ENCODE results near the gene NPAS3. TPM values are rescaled to one million over a fixed set of nuclear protein-coding genes. Genes with fewer than 3 reads are reported as not detected.
A peak's percentile ranks its signal among the peaks of the same experiment; 100 is the strongest.

The NPAS3 gene
- 10 to 100 TPM in 1 of 4 donors, 1 to 10 TPM in 3; 1.9 to 10.6 (median 2.2) TPM for total RNA-seq

DNA sequence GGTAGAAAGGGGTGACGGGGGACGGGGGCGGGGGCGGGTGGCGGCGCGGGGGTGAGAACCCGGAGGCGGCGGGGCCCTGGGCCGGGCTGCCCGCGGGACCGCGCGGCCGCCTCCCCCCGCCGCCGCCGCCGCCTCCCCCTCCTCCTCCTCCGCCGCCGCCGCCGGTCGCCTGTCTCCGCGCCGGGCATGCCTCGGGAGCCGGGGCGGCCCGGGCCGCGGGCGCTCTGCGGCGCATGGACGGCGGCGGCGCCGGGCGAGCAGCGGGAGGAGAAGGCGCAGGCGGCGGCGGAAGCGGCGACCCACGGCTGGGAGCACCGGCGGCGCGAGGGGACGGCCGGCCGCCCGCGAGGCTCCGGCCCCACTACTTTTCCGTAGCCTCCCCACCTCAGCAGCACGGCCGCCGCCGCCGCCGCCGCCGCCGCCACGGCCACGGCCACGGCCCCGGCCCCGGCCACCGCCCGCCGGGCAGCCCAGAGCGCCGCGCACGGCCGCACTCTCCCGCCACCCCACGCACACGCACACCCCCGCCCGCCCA lies at the start of gene NPAS3:
NPAS3 (plus strand) TSS at position 161 of the 535 bp plus-strand sequence.
- Histone ChIP-seq H3K27me3 (peaks cover 17% of the 10 kb centered on the region), H3K27ac (peak within 1 kb of the TSS; percentile 95 to 99 (median 96)), H3K36me3 (no peaks in the 10 kb centered on the region), H3K4me3 (peak within 1 kb of the TSS; percentile 81 to 85), H3K4me1 (peaks cover 4 to 49% (median 16%) of the 10 kb centered on the region in 3 donors), H3K9me3 (no peaks in the 10 kb centered on the region)
- ATAC-seq, result peak; percentile 64
- TF ChIP-seq POLR2AphosphoS5 (IDR thresholded peaks at IDR 0.05) (no peak), POLR2A (IDR thresholded peaks at IDR 0.05) (no peak), EP300 (IDR thresholded peaks at IDR 0.05) (no peak)
- TF ChIP-seq, protein P1, sequence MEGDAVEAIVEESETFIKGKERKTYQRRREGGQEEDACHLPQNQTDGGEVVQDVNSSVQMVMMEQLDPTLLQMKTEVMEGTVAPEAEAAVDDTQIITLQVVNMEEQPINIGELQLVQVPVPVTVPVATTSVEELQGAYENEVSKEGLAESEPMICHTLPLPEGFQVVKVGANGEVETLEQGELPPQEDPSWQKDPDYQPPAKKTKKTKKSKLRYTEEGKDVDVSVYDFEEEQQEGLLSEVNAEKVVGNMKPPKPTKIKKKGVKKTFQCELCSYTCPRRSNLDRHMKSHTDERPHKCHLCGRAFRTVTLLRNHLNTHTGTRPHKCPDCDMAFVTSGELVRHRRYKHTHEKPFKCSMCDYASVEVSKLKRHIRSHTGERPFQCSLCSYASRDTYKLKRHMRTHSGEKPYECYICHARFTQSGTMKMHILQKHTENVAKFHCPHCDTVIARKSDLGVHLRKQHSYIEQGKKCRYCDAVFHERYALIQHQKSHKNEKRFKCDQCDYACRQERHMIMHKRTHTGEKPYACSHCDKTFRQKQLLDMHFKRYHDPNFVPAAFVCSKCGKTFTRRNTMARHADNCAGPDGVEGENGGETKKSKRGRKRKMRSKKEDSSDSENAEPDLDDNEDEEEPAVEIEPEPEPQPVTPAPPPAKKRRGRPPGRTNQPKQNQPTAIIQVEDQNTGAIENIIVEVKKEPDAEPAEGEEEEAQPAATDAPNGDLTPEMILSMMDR (IDR thresholded peaks at IDR 0.05), result no peak
- WGBS, 2 donors (ENCODE audit: low coverage in 1 of 2), result no CpG with 5 or more reads among the region's 92 CpGs

DNA sequence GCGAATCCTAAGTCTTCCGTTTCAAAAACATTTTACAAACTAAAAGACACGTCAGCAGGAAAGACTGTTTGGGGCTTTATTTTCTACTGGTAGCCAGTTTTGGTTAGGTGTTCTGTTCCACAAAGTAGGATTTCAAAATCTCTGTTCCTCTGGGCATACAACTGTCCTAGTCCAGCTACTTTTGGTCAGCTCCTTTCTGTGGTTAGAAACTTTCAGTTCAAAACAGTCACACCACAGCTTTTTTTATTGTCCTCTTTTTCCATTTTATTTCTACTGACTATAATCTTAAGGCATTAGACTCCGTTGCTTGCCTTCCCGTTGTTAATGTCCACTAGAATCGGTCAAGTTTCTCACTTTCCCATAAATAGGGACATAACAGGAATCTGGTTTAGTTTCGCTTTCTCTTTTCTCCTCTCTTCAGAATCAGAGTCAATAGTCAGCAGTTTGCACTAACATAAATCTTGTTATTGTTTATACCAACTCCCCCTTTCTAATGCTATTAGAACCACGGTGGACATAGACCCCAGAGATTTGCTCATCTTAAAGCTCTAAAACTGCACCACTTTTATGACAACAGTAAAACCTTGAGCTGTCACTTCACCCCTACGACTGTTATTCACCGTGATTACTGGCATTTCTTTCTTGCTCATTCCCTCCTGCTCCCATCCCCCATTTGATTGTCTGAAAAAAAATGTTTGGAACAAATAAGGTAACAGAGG lies 41.5 kb upstream of the NPAS3 start:
- peak; percentile 32 for ATAC-seq
- Histone ChIP-seq H3K27me3 (no peaks in the 10 kb centered on the region), H3K36me3 (no peaks in the 10 kb centered on the region), H3K4me3 (peak overlapping the region; percentile 49 to 86), H3K4me1 (peaks cover 0 to 7% (median 0%) of the 10 kb centered on the region in 3 donors), H3K27ac (peak overlapping the region; percentile 68 to 89 (median 72)), H3K9me3 (no peaks in the 10 kb centered on the region)
- WGBS, 2 donors (ENCODE audit: low coverage in 1 of 2), result 22 to 35% methylated on average over 8 to 10 of the region's 10 CpGs
- TF ChIP-seq POLR2A (IDR thresholded peaks at IDR 0.05), result no peak
- peak; percentile 30 for TF ChIP-seq POLR2AphosphoS5 (IDR thresholded peaks at IDR 0.05)

- peak overlapping the region in 3 of 4 donors; percentile 68 to 74 (median 71) for H3K27ac ChIP-seq
Observed at GRCh38 chr14:32897698-32898064, 41.0 kb upstream of the NPAS3 start.

DNA sequence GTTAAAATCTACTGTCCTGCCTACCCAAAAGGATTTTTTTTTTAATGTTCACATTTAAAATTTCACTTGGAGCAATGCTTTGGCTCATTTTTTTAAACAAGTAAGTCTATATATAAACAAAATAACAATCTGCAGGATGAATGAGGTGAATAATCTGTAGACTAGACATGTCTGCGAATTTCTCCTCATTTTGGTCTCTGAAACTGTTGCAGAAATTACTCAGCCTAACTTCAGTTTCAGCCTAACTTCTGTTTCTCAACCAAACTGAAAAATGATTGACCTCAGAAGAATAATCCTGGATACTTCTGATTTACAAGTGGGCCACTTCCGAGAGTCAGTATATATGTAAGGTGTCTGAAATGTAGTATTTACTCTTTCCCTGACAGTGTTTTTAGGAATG lies 39.8 kb upstream of the NPAS3 start:
- Histone ChIP-seq H3K4me3 (no peak overlapping the region), H3K36me3 (no peaks in the 10 kb centered on the region), H3K27me3 (no peaks in the 10 kb centered on the region), H3K9me3 (no peaks in the 10 kb centered on the region), H3K4me1 (peaks cover 0 to 7% (median 0%) of the 10 kb centered on the region in 3 donors), H3K27ac (peak overlapping the region in 1 of 4 donors; percentile 15)
- ATAC-seq, result no peak
- 22 to 70% methylated on average over 2 of the region's 2 CpGs for WGBS, 2 donors (ENCODE audit: low coverage in 1 of 2)
- TF ChIP-seq, protein P1 (IDR thresholded peaks at IDR 0.05), result no peak
- TF ChIP-seq POLR2AphosphoS5 (IDR thresholded peaks at IDR 0.05), result no peak
- TF ChIP-seq POLR2A (IDR thresholded peaks at IDR 0.05), result no peak
- TF ChIP-seq EP300 (IDR thresholded peaks at IDR 0.05), result no peak

More at GRCh38 chr14:32897698-32898064, 41.0 kb upstream of the NPAS3 start:
- TF ChIP-seq, protein P1 (IDR thresholded peaks at IDR 0.05), result no peak
- TF ChIP-seq POLR2AphosphoS5 (IDR thresholded peaks at IDR 0.05) (no peak), POLR2A (IDR thresholded peaks at IDR 0.05) (no peak), EP300 (IDR thresholded peaks at IDR 0.05) (no peak)
- WGBS, 2 donors (ENCODE audit: low coverage in 1 of 2), result 67 to 75% methylated on average over 2 to 6 of the region's 7 CpGs
- H3K36me3 ChIP-seq, result no peaks in the 10 kb centered on the region
- H3K4me1 ChIP-seq, result peaks cover 0 to 7% (median 0%) of the 10 kb centered on the region in 3 donors
- no peaks in the 10 kb centered on the region for H3K9me3 ChIP-seq
- ATAC-seq, result no peak
- H3K4me3 ChIP-seq, result peak overlapping the region; percentile 49 to 86
- H3K27me3 ChIP-seq, result no peaks in the 10 kb centered on the region

GRCh38 chr14:32900547-32900946 lies 38.1 kb upstream of the NPAS3 start:
- ATAC-seq, result no peak

More at GRCh38 chr14:32900547-32900946, 38.1 kb upstream of the NPAS3 start:
- Histone ChIP-seq H3K27ac (no peak overlapping the region), H3K36me3 (no peaks in the 10 kb centered on the region), H3K4me3 (no peak overlapping the region), H3K27me3 (no peaks in the 10 kb centered on the region), H3K9me3 (no peaks in the 10 kb centered on the region), H3K4me1 (peaks cover 0 to 7% (median 0%) of the 10 kb centered on the region in 3 donors)
- TF ChIP-seq, protein P1 (IDR thresholded peaks at IDR 0.05), result no peak
- peak; percentile 28 for TF ChIP-seq POLR2AphosphoS5 (IDR thresholded peaks at IDR 0.05)
- 42 to 70% methylated on average over 2 to 3 of the region's 3 CpGs for WGBS, 2 donors (ENCODE audit: low coverage in 1 of 2)
